Measurements from ENCODE around the gene SARDH. TPM values are rescaled to one million over a fixed set of nuclear protein-coding genes. Genes with fewer than 3 reads are reported as not detected.

The SARDH gene
- total RNA-seq, 1 experiment from 2014 or later = 5.6 TPM

DNA sequence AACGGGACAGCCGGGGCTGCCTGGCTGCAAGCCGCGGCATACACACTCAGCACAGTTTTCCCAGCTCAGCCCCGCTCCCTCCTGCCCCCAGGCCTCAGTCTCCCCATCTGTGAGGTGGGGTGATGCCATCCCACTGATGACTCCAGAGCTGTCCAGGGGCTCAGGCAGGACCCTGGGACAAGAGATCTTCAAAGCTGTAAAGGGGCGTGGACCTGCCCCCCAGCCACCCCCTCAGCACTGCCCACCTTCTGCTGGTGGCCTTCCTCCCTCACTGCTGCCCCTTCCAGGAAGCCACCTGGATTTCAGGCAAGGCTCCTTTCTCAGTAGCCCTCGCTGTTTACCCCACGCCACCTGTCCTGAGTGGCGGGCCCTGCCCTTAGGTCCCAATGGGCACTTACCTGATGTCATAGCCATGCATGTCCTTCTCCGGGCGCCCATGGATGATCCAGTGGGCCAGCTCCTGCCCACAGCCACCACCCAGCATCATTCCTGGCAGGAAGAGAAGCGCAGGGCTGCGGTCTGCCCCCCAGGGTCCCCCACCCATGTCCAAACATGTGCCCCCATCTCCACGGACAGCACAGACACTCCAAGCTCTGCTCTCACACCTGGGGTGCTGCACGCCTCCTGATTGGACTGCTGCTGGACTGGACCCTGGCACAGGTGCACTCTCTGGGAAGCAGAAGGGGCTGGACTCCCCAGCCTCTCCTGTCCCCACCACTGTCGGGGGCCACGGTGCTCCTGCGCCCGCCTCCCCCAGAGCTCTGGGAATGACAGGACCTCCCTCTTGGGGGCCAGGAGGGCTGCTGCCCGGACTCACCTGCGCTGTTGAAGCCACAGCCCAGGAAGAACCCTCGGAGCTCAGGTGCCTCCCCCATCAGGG is 25.7 kb downstream of the SARDH start:
- Histone ChIP-seq H2AFZ (ENCODE audit: low read depth, low read length, poor library complexity, severe bottlenecking) (no peak overlapping the region), H3K4me1 (ENCODE audit: control insufficient read depth in 1 of 2, insufficient read depth in 2 of 2, low read length in 2 of 2) (no peaks in the 10 kb centered on the region), H3K4me2 (ENCODE audit: low read length) (no peak overlapping the region), H3K27me3 (ENCODE audit: insufficient read depth, low read length) (no peaks in the 10 kb centered on the region), H3K9me2 (ENCODE audit: insufficient read depth) (no peaks in the 10 kb centered on the region), H3K4me3 (replicated peaks in 1 of 2; ENCODE audit: low read depth in 1 of 2, low read length in 2 of 2) (no peak overlapping the region), H4K20me1 (ENCODE audit: insufficient read depth) (no peaks in the 10 kb centered on the region), H3K79me2 (ENCODE audit: insufficient read depth, low read length) (no peaks in the 10 kb centered on the region), H3K27ac (ENCODE audit: low read depth, low read length) (no peak overlapping the region), H3K9ac (ENCODE audit: low read length) (no peak overlapping the region), H3K36me3 (ENCODE audit: control insufficient read depth in 1 of 2, insufficient read depth in 2 of 2, low read length in 2 of 2) (no peaks in the 10 kb centered on the region), H3K9me3 (ENCODE audit: control insufficient read depth in 1 of 2, insufficient read depth in 1 of 2, low read depth in 1 of 2, low read length in 2 of 2) (no peaks in the 10 kb centered on the region)
- CTCF ChIA-PET = no interaction called here
- intact Hi-C loops (cut with micrococcal nuclease) = no loop called here
- ATAC-seq (no peak), DNase-seq (ENCODE audit: low read depth, low spot score) (no peak)
- POLR2A ChIA-PET = no interaction called here
- RAD21 ChIA-PET (ENCODE audit: low non-redundant PET in 1 of 2, low total read pairs in 2 of 2, uncharacterized antibody in 2 of 2, unreplicated experiment in 2 of 2) = no interaction called here
- no peak for TF ChIP-seq POLR2A (IDR thresholded peaks at IDR 0.05; ENCODE audit: borderline replicate concordance, extremely low read depth, insufficient read depth, insufficient read length)
- TF ChIP-seq CBX3 (IDR thresholded peaks at IDR 0.05; ENCODE audit: low read depth) = no peak
- no peak for TF ChIP-seq ZNF274 (IDR thresholded peaks at IDR 0.05; ENCODE audit: low read depth, low read length)
- TF ChIP-seq TCF7L2 (IDR thresholded peaks at IDR 0.05; ENCODE audit: borderline replicate concordance, extremely low read depth, insufficient read depth, insufficient read length) = no peak
- TF ChIP-seq POLR2AphosphoS5 (IDR thresholded peaks at IDR 0.05; ENCODE audit: low read depth, low read length) = no peak
- TF ChIP-seq, protein P1, sequence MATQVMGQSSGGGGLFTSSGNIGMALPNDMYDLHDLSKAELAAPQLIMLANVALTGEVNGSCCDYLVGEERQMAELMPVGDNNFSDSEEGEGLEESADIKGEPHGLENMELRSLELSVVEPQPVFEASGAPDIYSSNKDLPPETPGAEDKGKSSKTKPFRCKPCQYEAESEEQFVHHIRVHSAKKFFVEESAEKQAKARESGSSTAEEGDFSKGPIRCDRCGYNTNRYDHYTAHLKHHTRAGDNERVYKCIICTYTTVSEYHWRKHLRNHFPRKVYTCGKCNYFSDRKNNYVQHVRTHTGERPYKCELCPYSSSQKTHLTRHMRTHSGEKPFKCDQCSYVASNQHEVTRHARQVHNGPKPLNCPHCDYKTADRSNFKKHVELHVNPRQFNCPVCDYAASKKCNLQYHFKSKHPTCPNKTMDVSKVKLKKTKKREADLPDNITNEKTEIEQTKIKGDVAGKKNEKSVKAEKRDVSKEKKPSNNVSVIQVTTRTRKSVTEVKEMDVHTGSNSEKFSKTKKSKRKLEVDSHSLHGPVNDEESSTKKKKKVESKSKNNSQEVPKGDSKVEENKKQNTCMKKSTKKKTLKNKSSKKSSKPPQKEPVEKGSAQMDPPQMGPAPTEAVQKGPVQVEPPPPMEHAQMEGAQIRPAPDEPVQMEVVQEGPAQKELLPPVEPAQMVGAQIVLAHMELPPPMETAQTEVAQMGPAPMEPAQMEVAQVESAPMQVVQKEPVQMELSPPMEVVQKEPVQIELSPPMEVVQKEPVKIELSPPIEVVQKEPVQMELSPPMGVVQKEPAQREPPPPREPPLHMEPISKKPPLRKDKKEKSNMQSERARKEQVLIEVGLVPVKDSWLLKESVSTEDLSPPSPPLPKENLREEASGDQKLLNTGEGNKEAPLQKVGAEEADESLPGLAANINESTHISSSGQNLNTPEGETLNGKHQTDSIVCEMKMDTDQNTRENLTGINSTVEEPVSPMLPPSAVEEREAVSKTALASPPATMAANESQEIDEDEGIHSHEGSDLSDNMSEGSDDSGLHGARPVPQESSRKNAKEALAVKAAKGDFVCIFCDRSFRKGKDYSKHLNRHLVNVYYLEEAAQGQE (IDR thresholded peaks at IDR 0.05; ENCODE audit: low read depth) = no peak
- TF ChIP-seq ELF1 (IDR thresholded peaks at IDR 0.05; ENCODE audit: borderline replicate concordance, low read depth) = no peak
- TF ChIP-seq, protein P2, sequence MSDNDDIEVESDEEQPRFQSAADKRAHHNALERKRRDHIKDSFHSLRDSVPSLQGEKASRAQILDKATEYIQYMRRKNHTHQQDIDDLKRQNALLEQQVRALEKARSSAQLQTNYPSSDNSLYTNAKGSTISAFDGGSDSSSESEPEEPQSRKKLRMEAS (IDR thresholded peaks at IDR 0.05) = no peak
- no peak for TF ChIP-seq YY1 (IDR thresholded peaks at IDR 0.05; ENCODE audit: extremely low read depth, insufficient replicate concordance, low read depth, low read length)
- TF ChIP-seq JUND (IDR thresholded peaks at IDR 0.05) = no peak
- BruUV-seq (replicated peaks) = no TSS peak

All from HCT116 (cell line).